ENCODE data around the gene RETREG3.

- TF ChIP-seq, protein P1, sequence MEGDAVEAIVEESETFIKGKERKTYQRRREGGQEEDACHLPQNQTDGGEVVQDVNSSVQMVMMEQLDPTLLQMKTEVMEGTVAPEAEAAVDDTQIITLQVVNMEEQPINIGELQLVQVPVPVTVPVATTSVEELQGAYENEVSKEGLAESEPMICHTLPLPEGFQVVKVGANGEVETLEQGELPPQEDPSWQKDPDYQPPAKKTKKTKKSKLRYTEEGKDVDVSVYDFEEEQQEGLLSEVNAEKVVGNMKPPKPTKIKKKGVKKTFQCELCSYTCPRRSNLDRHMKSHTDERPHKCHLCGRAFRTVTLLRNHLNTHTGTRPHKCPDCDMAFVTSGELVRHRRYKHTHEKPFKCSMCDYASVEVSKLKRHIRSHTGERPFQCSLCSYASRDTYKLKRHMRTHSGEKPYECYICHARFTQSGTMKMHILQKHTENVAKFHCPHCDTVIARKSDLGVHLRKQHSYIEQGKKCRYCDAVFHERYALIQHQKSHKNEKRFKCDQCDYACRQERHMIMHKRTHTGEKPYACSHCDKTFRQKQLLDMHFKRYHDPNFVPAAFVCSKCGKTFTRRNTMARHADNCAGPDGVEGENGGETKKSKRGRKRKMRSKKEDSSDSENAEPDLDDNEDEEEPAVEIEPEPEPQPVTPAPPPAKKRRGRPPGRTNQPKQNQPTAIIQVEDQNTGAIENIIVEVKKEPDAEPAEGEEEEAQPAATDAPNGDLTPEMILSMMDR (IDR thresholded peaks at IDR 0.05), result peak in 1 of 2 donors; percentile 50
- TF ChIP-seq POLR2A (IDR thresholded peaks at IDR 0.05), result peak in 1 of 2 donors; percentile 87
Observed at GRCh38 chr17:42609182-42609813, at the start of gene RETREG3, which contains the start of gene TUBG1.

Data from suprapubic skin (tissue), 3 donors.